HG03064 (cell line): ENCODE results near the gene KIR2DL3.
"Not testable (repeated sequence)": the region's sequence is repeated elsewhere in the genome, so short reads cannot be mapped to it uniquely, and the experiment has no call there.

Source experiments
- ATAC-seq: cut with Tn5 transposase; IDR thresholded peaks from one replicate; pipeline ENCODE4 v1.9.1; 2021; ENCODE audit warnings: low read depth; ENCODE audit not compliant: unreplicated experiment

KIR2DL3 gene

DNA sequence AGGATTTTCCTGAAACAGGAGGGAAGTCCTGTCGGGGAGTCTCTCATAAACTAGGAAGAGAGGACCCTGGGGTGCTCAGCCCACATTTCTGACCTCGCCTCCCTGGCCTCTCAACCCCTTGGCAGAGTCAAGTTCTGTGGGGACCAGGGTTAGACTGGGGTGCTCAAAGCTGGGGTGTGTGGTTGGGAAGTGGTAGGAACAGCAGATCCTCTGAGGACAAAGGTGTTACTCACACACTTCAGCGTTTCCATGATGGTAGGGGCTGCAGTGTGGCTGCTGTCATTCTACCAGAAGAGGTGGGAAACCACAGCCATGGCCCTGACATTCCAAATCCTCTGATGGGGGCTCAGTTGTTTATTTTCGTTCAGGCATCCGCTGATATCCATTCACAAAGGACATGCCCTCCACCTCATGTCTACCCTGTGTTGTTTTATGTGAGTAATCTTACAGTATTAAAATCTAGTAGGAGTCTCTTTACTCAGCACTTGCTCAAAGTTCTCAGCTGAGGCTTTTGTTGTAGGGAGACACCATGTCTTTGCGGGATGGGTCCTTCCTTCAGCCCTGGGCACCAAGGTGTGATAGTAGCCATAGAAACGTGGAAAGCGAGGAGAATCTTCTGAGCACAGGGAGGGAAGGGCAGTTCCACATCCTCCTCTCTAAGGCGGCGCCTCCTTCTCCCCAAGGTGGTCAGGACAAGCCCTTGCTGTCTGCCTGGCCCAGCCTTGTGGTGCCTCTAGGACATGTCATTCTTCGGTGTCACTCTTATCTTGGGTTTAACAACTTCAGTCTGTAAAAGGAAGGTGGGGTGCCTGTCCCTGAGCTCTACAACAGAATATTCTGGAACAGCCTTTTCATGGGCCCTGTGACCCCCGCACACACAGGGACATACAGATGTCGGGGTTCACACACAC lies 1.5 kb downstream of the KIR2DL3 start:
- ATAC-seq: no peak

DNA sequence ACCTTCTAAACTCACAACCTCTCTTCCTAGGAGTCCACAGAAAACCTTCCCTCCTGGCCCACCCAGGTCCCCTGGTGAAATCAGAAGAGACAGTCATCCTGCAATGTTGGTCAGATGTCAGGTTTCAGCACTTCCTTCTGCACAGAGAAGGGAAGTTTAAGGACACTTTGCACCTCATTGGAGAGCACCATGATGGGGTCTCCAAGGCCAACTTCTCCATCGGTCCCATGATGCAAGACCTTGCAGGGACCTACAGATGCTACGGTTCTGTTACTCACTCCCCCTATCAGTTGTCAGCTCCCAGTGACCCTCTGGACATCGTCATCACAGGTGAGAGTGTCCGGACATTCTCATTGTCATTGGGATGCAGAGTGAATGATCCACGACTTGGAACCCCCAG lies 3.6 kb downstream of the KIR2DL3 start:
- not testable (repeated sequence) for ATAC-seq

GRCh38 chr19:54744080-54744479 lies 5.8 kb downstream of the KIR2DL3 start:
- ATAC-seq: not testable (repeated sequence)

DNA sequence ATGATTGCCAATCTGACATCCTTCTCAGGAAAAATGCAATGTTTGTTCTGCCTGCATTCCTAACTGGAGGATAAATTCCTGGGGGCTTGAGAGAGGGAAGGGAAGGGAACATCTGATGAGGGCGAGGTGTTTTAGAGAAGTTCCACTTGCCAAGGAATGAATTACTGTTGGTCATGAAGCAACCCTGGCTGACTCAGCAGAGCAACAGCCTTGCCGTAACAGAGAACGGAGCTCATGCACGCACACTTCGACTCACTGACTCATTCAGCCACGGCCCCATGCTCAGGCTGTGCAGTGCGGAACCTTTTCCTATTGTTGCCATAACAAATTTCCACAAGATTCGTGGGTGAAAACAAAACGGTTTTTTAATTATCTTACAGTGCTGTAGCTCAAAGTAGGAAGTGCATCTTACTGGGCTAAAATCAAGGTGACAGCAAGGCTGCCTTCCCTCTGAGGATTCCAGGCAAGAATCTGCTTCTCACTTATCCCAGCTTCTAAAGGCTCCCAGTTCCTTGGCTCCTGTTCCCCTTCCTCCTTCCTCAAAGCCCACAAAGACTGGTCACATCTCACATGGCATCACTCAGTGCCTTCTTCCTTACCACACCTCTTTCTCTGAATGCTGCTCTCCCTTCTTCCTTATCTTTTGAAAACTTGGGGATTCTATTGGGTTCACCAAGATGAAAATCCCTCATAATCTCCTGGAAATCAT lies 9.5 kb downstream of the KIR2DL3 start:
- not testable (repeated sequence) for ATAC-seq

DNA sequence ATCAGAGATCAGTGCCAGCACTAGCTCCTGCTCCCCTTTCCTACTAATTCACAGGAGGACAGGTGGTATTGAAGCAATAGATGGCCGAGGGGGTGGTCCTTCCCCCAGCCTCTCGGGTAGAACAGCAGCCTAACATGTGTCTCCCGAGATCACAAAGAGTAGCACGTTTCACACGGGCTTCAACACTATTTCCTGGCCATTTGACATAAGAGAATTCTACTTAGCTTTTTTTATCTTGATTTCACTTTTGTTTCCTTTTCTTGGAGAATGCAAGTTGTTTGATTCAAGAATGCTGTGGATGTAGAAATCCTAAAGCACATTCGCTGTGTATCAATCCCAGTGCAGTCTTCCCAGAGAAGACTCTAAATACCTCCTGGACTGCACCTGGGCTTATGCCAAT lies 12.0 kb downstream of the KIR2DL3 start:
- ATAC-seq: not testable (repeated sequence)

- not testable (repeated sequence) for ATAC-seq
Measured at GRCh38 chr19:54756204-54757110, 18.1 kb downstream of the KIR2DL3 start.

- ATAC-seq: not testable (repeated sequence)
Measured at GRCh38 chr19:54758577-54758976, 20.3 kb downstream of the KIR2DL3 start.

DNA sequence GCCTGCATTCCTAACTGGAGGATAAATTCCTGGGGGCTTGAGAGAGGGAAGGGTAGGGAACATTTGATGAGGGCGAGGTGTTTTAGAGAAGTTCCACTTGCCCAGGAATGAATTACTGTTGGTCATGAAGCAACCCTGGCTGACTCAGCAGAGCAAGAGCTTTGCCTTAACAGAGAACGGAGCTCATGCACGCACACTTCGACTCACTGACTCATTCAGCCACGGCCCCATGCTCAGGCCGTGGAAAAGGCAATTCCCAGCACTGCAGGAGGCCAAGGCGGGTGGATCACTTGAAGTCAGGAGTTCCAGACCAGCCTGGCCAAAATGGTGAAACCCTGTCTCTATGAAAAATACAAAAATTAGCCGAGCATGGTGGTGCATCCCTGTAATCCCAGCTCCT lies 25.9 kb downstream of the KIR2DL3 start:
- ATAC-seq: not testable (repeated sequence)

GRCh38 chr19:54766464-54766863 lies 28.2 kb downstream of the KIR2DL3 start:
- not testable (repeated sequence) for ATAC-seq

GRCh38 chr19:54769646-54770045 lies 31.3 kb downstream of the KIR2DL3 start, which contains the start of gene KIR2DL1:
KIR2DL1 (plus strand) TSS chr19:54769793; CDS start chr19:54769851, 58 bp downstream.
- not testable (repeated sequence) for ATAC-seq

DNA sequence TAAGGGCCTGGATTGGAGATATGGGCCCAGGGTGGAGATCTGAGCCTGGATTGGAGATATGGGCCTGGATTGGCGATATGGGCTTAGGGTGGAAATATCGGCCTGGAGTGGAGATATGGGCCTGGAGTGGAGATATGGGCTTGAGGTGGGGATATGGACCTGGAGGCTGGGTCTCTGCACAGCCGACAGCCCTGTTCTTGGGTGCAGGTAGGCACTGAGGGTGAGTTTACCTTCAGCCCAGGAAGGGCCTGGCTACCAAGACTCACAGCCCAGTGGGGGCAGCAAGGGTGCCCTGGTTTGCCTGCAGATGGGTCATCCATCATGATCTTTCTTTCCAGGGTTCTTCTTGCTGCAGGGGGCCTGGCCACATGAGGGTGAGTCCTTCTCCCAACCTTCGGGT lies 32.2 kb downstream of the KIR2DL3 start:
- ATAC-seq: not testable (repeated sequence)

GRCh38 chr19:54771018-54771960 lies 33.0 kb downstream of the KIR2DL3 start:
- not testable (repeated sequence) for ATAC-seq

- ATAC-seq: not testable (repeated sequence)
Measured at GRCh38 chr19:54772666-54773065, 34.4 kb downstream of the KIR2DL3 start.

GRCh38 chr19:54775095-54775815 lies 36.9 kb downstream of the KIR2DL3 start:
- ATAC-seq: not testable (repeated sequence)

DNA sequence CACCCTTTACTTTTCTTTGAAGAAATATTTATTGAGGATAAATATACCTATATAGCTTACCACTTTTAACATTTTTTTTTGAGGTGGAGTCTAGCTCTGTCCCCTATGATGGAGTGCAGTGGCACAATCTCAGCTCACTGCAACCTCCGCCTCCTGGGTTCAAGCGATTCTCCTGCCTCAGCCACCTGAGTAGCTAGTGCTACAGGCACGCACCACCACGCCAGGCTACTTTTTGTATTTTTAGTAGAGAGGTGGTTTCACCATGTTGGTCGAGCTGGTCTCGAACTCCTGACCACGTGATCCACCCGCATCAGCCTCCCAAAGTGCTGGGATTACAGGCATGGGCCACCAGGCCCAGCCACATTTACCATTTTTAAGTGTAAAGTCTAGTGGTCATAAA lies 37.5 kb downstream of the KIR2DL3 start:
- not testable (repeated sequence) for ATAC-seq

GRCh38 chr19:54777851-54778250 lies 39.5 kb downstream of the KIR2DL3 start:
- ATAC-seq: not testable (repeated sequence)

GRCh38 chr19:54778896-54779295 lies 40.6 kb downstream of the KIR2DL3 start:
- not testable (repeated sequence) for ATAC-seq

DNA sequence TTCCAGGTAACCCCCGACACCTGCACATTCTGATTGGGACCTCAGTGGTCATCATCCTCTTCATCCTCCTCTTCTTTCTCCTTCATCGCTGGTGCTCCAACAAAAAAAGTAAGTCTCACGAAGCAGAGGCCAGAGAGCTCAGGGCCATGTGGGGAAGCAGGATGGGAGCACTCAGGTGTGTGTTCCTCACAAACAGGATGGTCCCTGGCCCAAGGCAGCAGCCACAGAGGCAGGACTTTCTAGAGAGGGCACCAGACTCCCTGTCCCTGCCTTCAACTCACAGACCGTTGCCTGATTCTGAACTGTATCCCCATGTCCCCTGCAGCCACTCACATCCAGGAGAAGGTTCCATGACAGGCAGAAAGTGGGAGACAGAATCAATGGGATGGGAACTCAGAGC lies 44.6 kb downstream of the KIR2DL3 start:
- ATAC-seq: not testable (repeated sequence)
